TTC549 (cell line): Measurements from ENCODE around the gene HS3ST4.

Experiments
- FAIRE-seq: peaks from 2 replicates; lab custom pipeline; 2012; peaks lifted over from hg19 to GRCh38; lab: Jason Lieb, UNC

HS3ST4 gene

DNA sequence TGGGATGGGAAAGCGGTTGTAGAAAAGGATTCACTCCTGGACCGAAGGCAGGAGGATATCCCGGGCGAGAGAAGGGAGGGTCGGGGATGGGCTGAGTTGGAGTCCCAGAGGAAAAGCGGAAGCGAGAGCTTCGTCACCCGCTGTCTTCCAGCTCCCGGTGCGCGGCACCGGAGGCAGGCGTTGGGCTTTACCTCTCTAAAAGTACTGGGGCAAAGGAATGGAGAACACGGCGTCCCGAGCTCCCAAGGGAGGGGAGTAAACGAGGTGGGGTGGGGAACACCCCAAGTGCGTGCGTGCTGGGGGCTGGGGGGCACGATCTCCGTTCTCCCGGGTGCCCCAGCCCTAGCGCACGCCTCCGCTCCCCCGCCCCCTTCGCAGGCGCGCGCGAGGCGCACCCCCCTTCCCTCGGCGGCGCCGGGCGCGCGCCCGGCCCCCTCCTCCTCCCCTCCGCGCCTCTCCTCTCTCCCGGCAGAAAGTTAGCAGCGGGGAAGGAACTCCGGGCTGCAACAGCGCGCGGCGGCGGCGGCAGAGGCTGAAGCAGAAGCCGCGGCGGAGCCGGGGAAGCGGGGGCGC, at the start of gene HS3ST4:
Gene HS3ST4 (plus strand): TSS at position 441 of the 573 bp plus-strand sequence.
- no peak for FAIRE-seq

GRCh38 chr16:25643633-25644032, 48.1 kb upstream of the HS3ST4 start:
- FAIRE-seq = no peak

DNA sequence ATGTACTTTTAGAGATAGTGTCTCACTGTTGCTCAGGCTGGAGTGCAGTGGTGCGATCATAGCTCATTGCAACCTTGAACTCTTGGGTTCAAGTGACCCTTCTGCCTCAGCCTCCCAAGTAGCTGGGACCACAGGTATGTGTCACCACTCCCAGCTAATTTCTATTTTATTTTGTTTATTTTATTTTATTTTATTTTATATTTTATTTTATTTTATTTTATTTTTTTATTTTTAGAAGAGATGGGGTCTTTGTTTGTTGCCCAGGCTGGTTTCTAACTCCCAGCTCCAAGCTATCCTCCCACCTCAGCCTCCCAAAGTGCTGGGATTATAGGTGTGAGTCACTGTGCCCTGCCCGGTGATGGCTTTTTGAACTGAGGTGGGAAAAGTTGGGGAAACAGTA, 35.1 kb upstream of the HS3ST4 start:
- FAIRE-seq = no peak

GRCh38 chr16:25676820-25677219, 14.9 kb upstream of the HS3ST4 start:
- FAIRE-seq = no peak

GRCh38 chr16:25679511-25679910, 12.2 kb upstream of the HS3ST4 start:
- FAIRE-seq = no peak

- no peak for FAIRE-seq
These were observed 2.5 kb upstream of the HS3ST4 start for GRCh38 chr16:25689137-25689836.

DNA sequence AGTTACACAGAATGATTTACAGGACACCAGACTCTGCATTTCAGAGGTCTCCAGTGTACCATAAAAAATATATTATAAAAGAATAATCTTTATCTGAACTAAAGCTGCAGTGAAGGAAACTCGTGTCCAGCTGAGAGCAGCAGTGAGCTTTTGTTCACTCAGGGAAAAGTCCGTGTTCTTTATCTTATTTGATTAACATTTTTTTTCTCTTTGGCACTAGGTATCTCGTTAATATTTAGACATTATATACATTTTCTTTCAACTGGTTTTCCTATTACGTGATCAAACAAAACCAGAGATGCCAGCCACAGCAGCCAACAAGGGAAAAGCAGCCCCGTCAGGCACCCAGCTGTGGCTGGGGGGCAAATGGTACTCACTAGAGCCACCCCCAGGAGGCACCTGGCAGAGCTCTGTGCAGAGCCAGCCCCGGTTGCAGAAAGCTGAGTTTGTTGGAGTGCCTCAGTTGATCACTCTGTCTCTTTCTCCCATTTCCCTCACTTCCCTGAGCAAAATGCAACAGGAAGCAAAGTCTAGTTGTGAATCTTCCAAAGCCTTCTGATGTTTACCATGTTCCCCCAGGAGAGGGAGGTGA, 1.1 kb upstream of the HS3ST4 start:
- no peak for FAIRE-seq

DNA sequence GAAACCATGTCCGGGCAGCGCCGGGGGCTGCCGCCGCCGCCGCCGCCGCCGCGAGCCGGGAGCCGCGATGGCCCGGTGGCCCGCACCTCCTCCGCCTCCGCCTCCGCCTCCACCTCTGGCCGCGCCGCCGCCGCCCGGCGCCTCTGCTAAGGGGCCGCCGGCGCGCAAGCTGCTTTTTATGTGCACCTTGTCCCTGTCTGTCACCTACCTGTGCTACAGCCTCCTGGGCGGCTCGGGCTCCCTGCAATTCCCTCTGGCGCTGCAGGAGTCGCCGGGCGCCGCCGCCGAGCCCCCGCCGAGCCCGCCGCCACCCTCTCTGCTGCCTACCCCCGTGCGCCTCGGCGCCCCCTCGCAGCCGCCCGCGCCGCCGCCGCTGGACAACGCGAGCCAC, 587 bp downstream of the HS3ST4 start:
- FAIRE-seq = no peak

- no peak for FAIRE-seq
These were observed 1.2 kb downstream of the HS3ST4 start for GRCh38 chr16:25692742-25693508.

DNA sequence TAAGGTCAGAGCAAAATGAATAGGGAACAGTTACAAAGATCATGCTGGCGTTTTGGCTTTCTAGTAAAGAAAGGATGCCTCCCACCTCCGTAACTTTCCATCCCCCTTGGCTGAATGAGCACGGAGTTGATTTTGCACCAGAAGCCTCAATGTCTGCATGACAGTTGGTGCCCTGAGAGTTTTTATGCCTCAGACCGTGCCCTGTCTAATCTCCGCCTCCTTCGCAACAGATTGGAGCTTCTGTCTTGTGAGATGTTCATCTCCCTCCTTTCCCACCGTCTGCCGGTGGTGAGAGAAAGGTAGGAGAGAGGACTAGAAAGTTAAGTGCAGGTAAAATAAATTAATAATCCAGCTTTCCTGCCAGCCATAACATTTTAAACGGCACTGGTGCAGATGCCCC, 1.9 kb downstream of the HS3ST4 start:
- no peak for FAIRE-seq

GRCh38 chr16:25699069-25699468, 7.3 kb downstream of the HS3ST4 start:
- no peak for FAIRE-seq

- FAIRE-seq = no peak
These were observed 8.8 kb downstream of the HS3ST4 start for GRCh38 chr16:25700547-25700946.

DNA sequence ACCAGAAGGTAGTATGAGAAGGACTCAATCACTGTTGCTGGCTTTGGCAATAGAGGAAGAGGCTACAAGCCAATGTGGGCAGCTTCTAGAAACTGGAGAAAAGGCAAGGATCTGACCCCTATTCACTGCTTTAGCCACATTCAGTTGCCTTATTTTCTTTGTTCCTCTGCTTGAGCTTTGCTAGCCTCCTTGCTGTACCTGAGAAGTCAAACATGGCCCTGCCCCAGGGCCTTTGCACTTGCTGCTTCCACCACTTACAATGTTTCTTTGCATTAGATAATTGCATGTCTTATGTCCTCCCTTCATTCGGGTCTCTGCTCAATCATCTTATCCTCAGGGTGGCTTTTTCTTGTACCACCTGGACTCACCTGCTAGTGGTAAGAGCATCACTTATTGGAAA, 15.8 kb downstream of the HS3ST4 start:
- no peak for FAIRE-seq

DNA sequence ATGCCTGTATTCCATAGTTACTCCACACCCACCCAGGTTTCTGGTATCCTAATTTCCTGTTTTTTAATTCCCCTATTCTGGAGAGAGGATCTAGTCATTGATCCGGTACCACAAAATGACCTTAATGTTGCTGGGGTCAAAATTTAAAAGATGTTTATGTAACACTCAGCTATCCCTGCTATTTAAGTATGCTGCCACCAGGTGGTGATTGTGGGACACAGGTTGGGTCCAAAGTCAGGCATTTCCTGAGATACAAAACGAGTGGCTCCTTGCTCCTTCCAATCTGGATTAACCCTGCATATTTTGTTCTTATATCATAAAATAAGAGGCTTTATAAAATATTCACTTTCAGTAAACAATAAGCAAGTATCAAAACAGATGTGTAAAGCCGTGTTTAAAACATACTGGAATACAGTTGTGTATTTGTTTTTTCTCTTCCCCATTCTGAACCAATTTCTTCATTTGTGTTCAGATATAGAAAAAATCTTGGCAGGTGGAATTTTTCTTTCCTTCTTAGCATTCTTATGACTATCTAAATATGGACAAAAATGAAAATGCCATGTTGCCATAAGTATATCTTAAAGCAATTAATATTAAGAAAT, 16.3 kb downstream of the HS3ST4 start:
- no peak for FAIRE-seq

DNA sequence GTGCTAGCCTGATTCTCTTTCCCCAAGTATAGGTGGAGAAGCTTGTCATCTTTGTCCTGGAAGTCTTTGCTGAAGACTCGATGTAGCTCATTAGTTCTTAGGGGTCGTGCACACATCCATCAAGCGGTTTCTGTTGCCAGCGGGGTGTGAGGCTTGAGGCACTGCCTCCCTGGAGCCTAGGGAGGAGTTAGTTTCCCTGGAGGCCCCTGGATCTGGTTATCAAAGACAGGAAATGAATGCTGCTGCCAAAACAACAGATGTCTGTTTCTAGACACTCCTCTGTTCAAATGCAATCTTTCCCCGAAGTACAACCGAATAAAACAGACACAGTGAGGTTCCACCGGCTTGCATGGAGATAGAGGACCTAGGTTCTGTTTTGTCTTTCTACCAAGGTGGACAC, 17.5 kb downstream of the HS3ST4 start:
- no peak for FAIRE-seq

GRCh38 chr16:25713785-25714570, 22.2 kb downstream of the HS3ST4 start:
- FAIRE-seq = no peak

DNA sequence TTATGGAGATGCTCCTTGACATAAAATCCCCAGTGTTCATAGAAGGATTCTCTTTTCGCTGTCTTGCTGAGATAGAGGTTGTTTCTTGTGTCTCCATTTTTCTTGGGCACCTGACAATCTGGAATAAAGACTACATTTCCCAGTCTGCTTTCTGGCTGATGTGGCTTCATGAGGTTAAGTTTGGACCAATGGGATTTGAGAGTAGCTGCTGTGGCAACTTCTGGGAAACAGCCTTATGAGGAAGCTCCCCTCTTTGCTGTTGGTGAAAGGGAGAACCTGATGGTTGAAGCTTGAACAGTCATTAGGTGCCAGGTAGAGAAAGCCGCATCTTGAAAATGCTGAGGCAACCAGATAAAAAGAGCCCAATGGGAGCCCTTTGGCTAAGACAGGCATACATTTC, 24.4 kb downstream of the HS3ST4 start:
- FAIRE-seq = no peak

GRCh38 chr16:25721439-25721838, 29.7 kb downstream of the HS3ST4 start:
- no peak for FAIRE-seq

DNA sequence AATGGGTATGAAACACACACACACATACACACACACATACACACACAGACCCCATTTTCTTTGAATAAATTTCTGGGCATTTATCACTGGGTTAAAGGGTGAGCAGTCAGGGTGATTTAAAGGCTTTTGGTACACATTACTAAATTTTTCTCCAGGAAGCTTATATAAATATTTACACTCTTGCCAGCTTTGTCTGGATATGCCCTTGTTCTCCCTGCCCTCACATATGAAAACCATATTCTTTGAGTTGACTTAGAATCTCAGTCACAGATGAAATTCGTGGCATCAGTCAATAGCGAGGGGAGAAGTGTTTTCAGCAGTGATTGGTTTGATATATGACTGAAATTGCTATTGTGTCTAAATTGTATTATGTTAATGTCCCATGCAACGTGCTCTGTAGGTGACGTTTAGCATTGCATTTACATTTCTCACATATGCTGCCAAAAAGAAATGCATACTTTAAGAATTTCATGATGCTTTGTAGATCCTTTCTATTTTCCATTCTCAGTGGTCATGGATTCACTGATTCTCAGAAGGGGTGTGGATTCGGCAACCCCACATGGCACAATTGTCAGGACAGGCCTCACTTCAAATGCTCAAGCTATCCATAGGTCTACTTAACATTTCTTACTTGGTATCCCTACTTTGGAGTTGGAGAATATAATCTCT, 34.8 kb downstream of the HS3ST4 start:
- FAIRE-seq = no peak

DNA sequence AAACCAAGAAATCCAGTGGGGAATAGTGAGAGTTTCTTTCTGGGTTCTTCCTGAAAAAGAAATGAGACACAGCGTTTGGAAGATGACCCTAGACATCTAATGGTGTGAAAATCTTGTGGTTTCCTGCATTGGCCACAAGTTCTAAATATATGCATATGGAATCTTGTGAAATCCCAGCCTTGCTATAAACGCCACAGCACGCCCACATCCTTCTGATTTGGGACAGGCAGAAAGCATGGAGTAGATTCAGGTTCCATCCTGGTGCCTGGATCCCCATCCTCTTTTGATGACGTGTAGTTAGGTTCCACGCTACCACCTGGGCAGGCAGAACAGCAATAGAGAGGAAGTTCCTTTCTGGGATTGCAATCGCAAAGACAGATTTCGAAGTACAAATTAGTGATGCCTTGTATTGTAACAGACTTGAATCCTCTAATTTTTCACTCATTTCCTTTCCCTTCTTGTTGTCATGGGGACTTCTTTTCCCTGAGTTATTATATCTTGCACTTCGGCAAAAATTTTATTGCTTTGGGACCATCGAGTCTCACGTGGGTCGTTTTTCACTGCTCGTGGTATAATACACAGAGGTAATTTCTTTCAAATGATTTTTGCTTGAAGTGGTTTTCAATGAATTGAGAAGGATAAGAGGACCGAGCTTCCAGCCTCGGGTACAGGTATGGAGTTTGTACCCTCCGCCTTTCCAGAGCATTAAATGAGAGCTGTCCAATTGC, 37.6 kb downstream of the HS3ST4 start:
- FAIRE-seq = no peak

DNA sequence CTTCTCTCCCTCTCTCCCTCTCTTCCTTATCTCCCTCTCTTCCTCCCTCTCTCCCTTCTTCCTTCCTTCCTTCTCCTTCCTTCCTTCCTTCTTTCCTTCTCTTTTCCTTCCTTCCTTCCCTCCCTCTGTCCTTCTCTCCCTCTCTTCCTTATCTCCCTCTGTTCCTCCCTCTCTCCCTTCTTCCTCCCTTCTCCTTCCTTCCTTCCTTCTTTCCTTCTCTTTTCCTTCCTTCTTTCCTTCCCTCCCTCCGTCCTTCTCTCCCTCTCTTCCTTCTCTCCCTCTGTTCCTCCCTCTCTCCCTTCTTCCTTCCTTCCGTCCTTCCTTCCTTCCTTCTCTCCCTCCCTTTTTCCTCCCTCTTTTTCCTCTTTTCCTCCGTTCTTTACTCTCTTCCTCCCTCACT, 38.6 kb downstream of the HS3ST4 start:
- FAIRE-seq = no peak
